SH-SY5Y (cell line): Measurements from ENCODE around the gene PTPN21.

Experiments used
- GATA2 ChIP-seq: IDR thresholded peaks from 2 replicates; pipeline ENCODE4 v1.6.1; 2011; ENCODE audit warnings: mild to moderate bottlenecking, low read depth, low read length
- GATA3 ChIP-seq: IDR thresholded peaks from 2 replicates; pipeline ENCODE4 v1.6.1; 2011; ENCODE audit warnings: low read depth, mild to moderate bottlenecking, low read length, moderate library complexity

- no peak for TF ChIP-seq GATA3
- TF ChIP-seq GATA2 = no peak
Observed at GRCh38 chr14:88597038-88597437, 42.2 kb upstream of the PTPN21 start.
